SK-N-SH (cell line): ENCODE results near the gene RAI1. TPM values are rescaled to one million over a fixed set of nuclear protein-coding genes. Genes with fewer than 3 reads are reported as not detected.

ENCODE experiments used
- CTCF ChIA-PET: fragments of 300-600, 350-600 bp; formaldehyde crosslinking; extraction: SDS; loops from one replicate; lab custom pipeline; 2021; lab: Yijun Ruan, JAX
- POLR2A ChIA-PET: fragments of 350-600 bp; sonication (Branson Sonifier 250); formaldehyde crosslinking; extraction: SDS; loops from one replicate; lab custom pipeline; 2020; ENCODE audit warnings: antibody characterized with exemption, inconsistent platforms; lab: Yijun Ruan, JAX
- DNase-seq: peaks from one replicate; pipeline ENCODE4 v3.0.0; 2012
- H2AFZ ChIP-seq: fragments of 200-600 bp; sonication (generic); 2 replicates; pipeline ENCODE4 v1.8.1; 2016; ENCODE audit warnings: antibody characterized with exemption, mild to moderate bottlenecking, low read depth
- H3F3A ChIP-seq: fragments of 200-600 bp; sonication (generic); replicated peaks from 2 replicates; pipeline ENCODE3; 2016; ENCODE audit warnings: antibody characterized with exemption, mild to moderate bottlenecking; ENCODE audit not compliant: insufficient read depth
- H3K27ac ChIP-seq, 2 experiments: fragments of 200-500 bp in 1 of 2; fragments of 200-600 bp in 1 of 2; sonication (Bioruptor generic) in 1 of 2; sonication (generic), shearing (Covaris generic) in 1 of 2; 2 replicates each; pipeline versions ENCODE4 v1.5.1 to v1.6.1; 2014 to 2016; ENCODE audit warnings: low read depth in 2 of 2, inconsistent platforms in 1 of 2, low read length in 1 of 2, mild to moderate bottlenecking in 1 of 2, mixed read lengths in 1 of 2
- H3K27me3 ChIP-seq: fragments of 200-600 bp; sonication (generic), shearing (Covaris generic); 2 replicates; pipeline ENCODE4 v1.6.1; 2016; ENCODE audit warnings: mixed run types; ENCODE audit not compliant: insufficient read depth
- H3K36me3 ChIP-seq, 2 experiments: fragments of 200-500 bp in 1 of 2; fragments of 200-600 bp in 1 of 2; sonication (Bioruptor generic) in 1 of 2; sonication (generic) in 1 of 2; replicated peaks in 1 of 2; 2 replicates each; pipeline versions ENCODE3 to v1.5.1; 2014 to 2016; ENCODE audit warnings: low read length in 1 of 2, mild to moderate bottlenecking in 1 of 2; ENCODE audit not compliant: insufficient read depth in 2 of 2, control insufficient read depth in 1 of 2
- H3K4me1 ChIP-seq, 2 experiments: fragments of 200-500 bp in 1 of 2; fragments of 200-600 bp in 1 of 2; sonication (Bioruptor generic) in 1 of 2; sonication (generic), shearing (Covaris generic) in 1 of 2; 2 replicates each; pipeline versions ENCODE4 v1.5.1 to v1.6.1; 2014 to 2016; ENCODE audit warnings: low read depth in 1 of 2, low read length in 1 of 2, mixed run types in 1 of 2; ENCODE audit not compliant: insufficient read depth in 2 of 2, control insufficient read depth in 1 of 2
- H3K4me2 ChIP-seq: fragments of 200-600 bp; sonication (generic), shearing (Covaris generic); 2 replicates; pipeline ENCODE4 v1.6.1; 2017; ENCODE audit warnings: mixed run types
- H3K4me3 ChIP-seq, 2 experiments: fragments of 200-500 bp in 1 of 2; fragments of 200-600 bp in 1 of 2; sonication (Bioruptor generic) in 1 of 2; sonication (generic), shearing (Covaris generic) in 1 of 2; 2 replicates each; pipeline versions ENCODE4 v1.5.1 to v1.8.1; 2014 to 2016; ENCODE audit warnings: low read depth in 2 of 2, inconsistent platforms in 1 of 2, low read length in 1 of 2, mild to moderate bottlenecking in 1 of 2, mixed read lengths in 1 of 2, moderate library complexity in 1 of 2
- H3K79me2 ChIP-seq: fragments of 200-600 bp; sonication (generic); 2 replicates; pipeline ENCODE4 v1.8.1; 2017; ENCODE audit warnings: mild to moderate bottlenecking; ENCODE audit not compliant: insufficient read depth
- H3K9ac ChIP-seq: fragments of 200-600 bp; sonication (generic); 2 replicates; pipeline ENCODE4 v1.6.1; 2017; ENCODE audit warnings: mixed run types
- H3K9me2 ChIP-seq: fragments of 200-600 bp; sonication (generic); 2 replicates; pipeline ENCODE4 v1.6.1; 2017; ENCODE audit warnings: mixed run types
- H3K9me3 ChIP-seq: fragments of 200-600 bp; sonication (generic); 2 replicates; pipeline ENCODE4 v1.6.1; 2017; ENCODE audit warnings: mixed run types, mild to moderate bottlenecking, moderate library complexity
- H4K20me1 ChIP-seq: fragments of 200-600 bp; sonication (generic); 2 replicates; pipeline ENCODE4 v1.6.1; 2017; ENCODE audit warnings: mild to moderate bottlenecking, mixed run types; ENCODE audit not compliant: insufficient read depth
- CHD2 ChIP-seq: fragments of 150-350 bp; IDR thresholded peaks from 2 replicates; pipeline ENCODE4 v1.6.1; 2018; ENCODE audit warnings: low read length; ENCODE audit not compliant: partially characterized antibody
- EP300 ChIP-seq, 2 experiments: IDR thresholded peaks; 2 replicates each; pipeline versions ENCODE4 v1.4.0 to v1.6.1; 2012; ENCODE audit warnings: borderline replicate concordance in 1 of 2, low read depth in 1 of 2, low read length in 1 of 2
- FOXM1 ChIP-seq: IDR thresholded peaks from 2 replicates; pipeline ENCODE4 v1.4.0; 2012; ENCODE audit warnings: low read depth, mild to moderate bottlenecking
- RAD21 ChIP-seq: IDR thresholded peaks from 2 replicates; pipeline ENCODE4 v1.6.1; 2012; ENCODE audit warnings: mild to moderate bottlenecking, low read length
- REST ChIP-seq: IDR thresholded peaks from 2 replicates; pipeline ENCODE4 v1.6.1; 2012; ENCODE audit warnings: mild to moderate bottlenecking, low read depth, low read length, moderate library complexity
- RFX5 ChIP-seq: IDR thresholded peaks from 2 replicates; pipeline ENCODE4 v1.6.1; 2012; ENCODE audit warnings: mild to moderate bottlenecking, improper control_type of control experiment, low read length
- SMC3 ChIP-seq: IDR thresholded peaks from 2 replicates; pipeline ENCODE4 v1.6.1; 2012; ENCODE audit warnings: low read depth, low read length, improper control_type of control experiment
- TAF1 ChIP-seq: IDR thresholded peaks from 2 replicates; pipeline ENCODE4 v1.6.1; 2012; ENCODE audit warnings: low read depth, mild to moderate bottlenecking, low read length, moderate library complexity, borderline replicate concordance
- WGBS: methylation state at CpG from one replicate; pipeline ENCODE4 v1.1.6; 2017; ENCODE audit warnings: low lambda C conversion rate; 5-methylcytosine and 5-hydroxymethylcytosine counted together
- polyA plus RNA-seq, 3 experiments: library from polyadenylated mRNA; depleted of rRNA; stranded (reverse); fragments of >200 nt; gene quantifications; 2 replicates each; pipeline ENCODE4 v1.2.3, GENCODE V29; 2012
- TF ChIP-seq, protein P1 (sequence below): fragments of 150-350 bp; IDR thresholded peaks from 2 replicates; pipeline ENCODE4 v1.6.1; 2017; ENCODE audit warnings: antibody characterized with exemption, low read length, low read depth, borderline replicate concordance
- TF ChIP-seq, protein P2 (sequence below): fragments of 150-350 bp; IDR thresholded peaks from 2 replicates; pipeline ENCODE4 v1.6.1; 2016; ENCODE audit warnings: mild to moderate bottlenecking, low read depth, low read length

Gene RAI1
- polyA plus RNA-seq, 1 of the 3 experiments (the other 2 are of a cell fraction) = 4.7 TPM

- no peak for TF ChIP-seq CHD2
- no peak for TF ChIP-seq SMC3
- no peak for TF ChIP-seq RAD21
- TF ChIP-seq, protein P1, sequence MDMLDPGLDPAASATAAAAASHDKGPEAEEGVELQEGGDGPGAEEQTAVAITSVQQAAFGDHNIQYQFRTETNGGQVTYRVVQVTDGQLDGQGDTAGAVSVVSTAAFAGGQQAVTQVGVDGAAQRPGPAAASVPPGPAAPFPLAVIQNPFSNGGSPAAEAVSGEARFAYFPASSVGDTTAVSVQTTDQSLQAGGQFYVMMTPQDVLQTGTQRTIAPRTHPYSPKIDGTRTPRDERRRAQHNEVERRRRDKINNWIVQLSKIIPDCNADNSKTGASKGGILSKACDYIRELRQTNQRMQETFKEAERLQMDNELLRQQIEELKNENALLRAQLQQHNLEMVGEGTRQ = no peak
- no peak for TF ChIP-seq TAF1
- TF ChIP-seq, protein P2, sequence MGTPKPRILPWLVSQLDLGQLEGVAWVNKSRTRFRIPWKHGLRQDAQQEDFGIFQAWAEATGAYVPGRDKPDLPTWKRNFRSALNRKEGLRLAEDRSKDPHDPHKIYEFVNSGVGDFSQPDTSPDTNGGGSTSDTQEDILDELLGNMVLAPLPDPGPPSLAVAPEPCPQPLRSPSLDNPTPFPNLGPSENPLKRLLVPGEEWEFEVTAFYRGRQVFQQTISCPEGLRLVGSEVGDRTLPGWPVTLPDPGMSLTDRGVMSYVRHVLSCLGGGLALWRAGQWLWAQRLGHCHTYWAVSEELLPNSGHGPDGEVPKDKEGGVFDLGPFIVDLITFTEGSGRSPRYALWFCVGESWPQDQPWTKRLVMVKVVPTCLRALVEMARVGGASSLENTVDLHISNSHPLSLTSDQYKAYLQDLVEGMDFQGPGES = no peak
Measured at GRCh38 chr17:17683710-17684365, 2.6 kb downstream of the RAI1 start (continued).

DNA sequence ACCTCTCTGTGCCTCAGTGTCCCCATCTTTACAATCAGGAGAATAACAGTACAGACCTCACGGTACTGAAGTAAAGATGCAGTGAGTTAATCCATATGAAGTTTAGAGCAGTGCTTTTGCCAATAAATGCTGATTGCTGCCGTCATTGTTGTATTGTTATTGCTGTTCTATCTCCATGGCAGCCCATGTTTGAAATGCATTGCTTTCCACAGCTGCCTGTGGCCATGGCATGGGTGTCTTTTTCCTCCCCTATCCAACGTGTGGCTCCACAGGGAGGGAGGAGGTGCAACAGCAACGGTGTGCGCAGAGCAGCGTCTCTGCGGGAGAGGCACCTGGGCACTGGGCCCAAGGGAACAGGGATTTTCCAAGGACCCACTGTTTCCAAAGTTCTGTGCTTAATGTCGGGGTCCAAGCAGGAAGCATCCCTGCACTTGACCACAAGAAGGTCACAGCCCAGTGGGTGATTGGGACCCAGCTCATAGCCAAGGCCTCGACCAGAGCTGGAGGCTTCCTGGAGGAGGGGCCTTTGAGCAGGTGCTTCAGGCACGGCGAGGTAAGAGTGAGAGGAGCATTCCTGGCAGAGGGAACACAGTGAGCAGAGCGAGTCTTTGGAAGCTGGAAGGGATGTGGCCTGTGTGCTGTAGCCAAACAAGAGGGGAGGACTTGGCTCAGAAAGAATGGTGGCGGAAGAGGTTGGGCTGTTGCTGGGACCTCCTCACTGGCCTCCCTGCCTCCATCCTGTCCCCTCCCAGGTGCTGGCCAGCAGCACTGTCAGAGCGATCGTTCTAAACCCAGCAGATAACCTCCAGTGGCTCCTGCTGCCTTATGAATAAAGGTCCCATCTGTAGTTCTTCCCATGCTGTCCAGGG lies 3.9 kb downstream of the RAI1 start:
- peak; percentile 34 for DNase-seq
- H3K9ac ChIP-seq = peak overlapping the region; percentile 40; the same call in 1 of the 2 replicates
- peaks cover 14% of the 10 kb centered on the region for H3F3A ChIP-seq
- TF ChIP-seq EP300 (IDR thresholded peaks at IDR 0.05; ENCODE audit: borderline replicate concordance in 1 of 2, low read depth in 1 of 2, low read length in 1 of 2) = no peak
- TF ChIP-seq RFX5 = no peak
- TF ChIP-seq SMC3 = no peak
- TF ChIP-seq REST = no peak
- TF ChIP-seq FOXM1 = no peak
- no peaks in the 10 kb centered on the region for H3K36me3 ChIP-seq
- H3K27me3 ChIP-seq = no peaks in the 10 kb centered on the region
- ChIA-PET POLR2A (interaction anchor here (1.0 kb wide), 1 partner anchor 10 kb away, joined by 4 read pairs; no protein-coding TSS in a partner anchor), CTCF (interaction anchor here (2.0 kb wide), 1 partner anchor 105 kb away, joined by 5 read pairs; no protein-coding TSS in a partner anchor)
- H3K4me3 ChIP-seq = no peak overlapping the region
- H3K4me2 ChIP-seq = peak overlapping the region; percentile 39; the same call in 1 of the 2 replicates
- no peaks in the 10 kb centered on the region for H3K9me2 ChIP-seq
- no peaks in the 10 kb centered on the region for H3K9me3 ChIP-seq
- H3K27ac ChIP-seq = peak overlapping the region; percentile 90 to 96
- peaks cover 86% of the 10 kb centered on the region for H3K79me2 ChIP-seq
- peaks cover 33% of the 10 kb centered on the region for H4K20me1 ChIP-seq
- peaks cover 33 to 41% of the 10 kb centered on the region in 2 experiments for H3K4me1 ChIP-seq
- no peak overlapping the region for H2AFZ ChIP-seq
- 77% methylated on average over 13 of the region's 15 CpGs for WGBS
